Spinal cord (tissue), 10 donors: ENCODE measurements around the gene DCLK1. TPM values are rescaled to one million over a fixed set of nuclear protein-coding genes. Genes with fewer than 3 reads are reported as not detected.

ENCODE experiments used
- DNase-seq, 6 donors: peaks; one replicate each; pipeline versions ENCODE4 v3.0.0 to v3.0.0-alpha.2; 2013 to 2015; ENCODE audit warnings: low spot score in 6 of 6, low read depth in 4 of 6
- H3K27ac ChIP-seq: one replicate; pipeline ENCODE4 v1.5.1; 2013; ENCODE audit warnings: low read depth, low read length, control low read depth
- H3K27me3 ChIP-seq: one replicate; pipeline ENCODE4 v1.6.1; 2013; ENCODE audit warnings: low read length; ENCODE audit not compliant: control insufficient read depth, insufficient read depth
- H3K36me3 ChIP-seq: one replicate; pipeline ENCODE4 v1.6.1; 2013; ENCODE audit warnings: low read length; ENCODE audit not compliant: control insufficient read depth, insufficient read depth
- H3K4me1 ChIP-seq: one replicate; pipeline ENCODE4 v1.6.1; 2013; ENCODE audit warnings: low read length; ENCODE audit not compliant: control insufficient read depth, insufficient read depth
- H3K4me3 ChIP-seq: one replicate; pipeline ENCODE4 v1.5.1; 2013; ENCODE audit warnings: low read depth, low read length, control low read depth
- H3K9me3 ChIP-seq: one replicate; pipeline ENCODE4 v1.6.1; 2013; ENCODE audit warnings: low read length; ENCODE audit not compliant: control insufficient read depth, insufficient read depth
- WGBS: methylation state at CpG from one replicate; pipeline ENCODE4 v1.1.5; 2013; ENCODE audit warnings: missing lambda C conversion rate; ENCODE audit not compliant: insufficient coverage; 5-methylcytosine and 5-hydroxymethylcytosine counted together
- polyA plus RNA-seq, 2 donors: library from polyadenylated mRNA; unstranded; fragments of 120-200 nt; gene quantifications; one replicate each; pipeline ENCODE4 v1.2.1, GENCODE V29; 2013; ENCODE audit not compliant: insufficient read length in 2 of 2
- total RNA-seq, 2 donors: library from RNA; depleted of rRNA in 1 of 2; stranded (reverse); fragments of 120-200 nt in 1 of 2; fragments of >200 nt in 1 of 2; gene quantifications; one replicate each; pipeline versions ENCODE4 v1.2.3 to v1.2.4, GENCODE V29; 2013 to 2014
- donor health status: healthy.

Gene DCLK1
- total and polyA plus RNA-seq, 4 donors: 112 to 239 (median 143) TPM

- H3K4me1 ChIP-seq: peaks cover 12% of the 10 kb centered on the region
- no peak for DNase-seq
- no peaks in the 10 kb centered on the region for H3K9me3 ChIP-seq
- H3K27me3 ChIP-seq: no peaks in the 10 kb centered on the region
- H3K27ac ChIP-seq: no peak overlapping the region
- no CpG with 5 or more reads among the region's 4 CpGs for WGBS
- no peak overlapping the region for H3K4me3 ChIP-seq
- no peaks in the 10 kb centered on the region for H3K36me3 ChIP-seq
Observed at GRCh38 chr13:35879111-35879510, 252.1 kb downstream of the DCLK1 start.

- Histone ChIP-seq H3K4me1 (peaks cover 12% of the 10 kb centered on the region), H3K27me3 (no peaks in the 10 kb centered on the region), H3K36me3 (no peaks in the 10 kb centered on the region), H3K9me3 (no peaks in the 10 kb centered on the region), H3K27ac (no peak overlapping the region), H3K4me3 (no peak overlapping the region)
- 100% methylated on average over 1 of the region's 1 CpG for WGBS
- no peak for DNase-seq
Observed at GRCh38 chr13:35876601-35877000, 254.6 kb downstream of the DCLK1 start.

- Histone ChIP-seq H3K9me3 (no peaks in the 10 kb centered on the region), H3K27ac (no peak overlapping the region)
- 74% methylated on average over 6 of the region's 11 CpGs for WGBS
Observed at GRCh38 chr13:35874704-35875103, 256.5 kb downstream of the DCLK1 start.

GRCh38 chr13:35872369-35872768 is 258.8 kb downstream of the DCLK1 start:
- no CpG with 5 or more reads among the region's 2 CpGs for WGBS
- no peak overlapping the region for H3K27ac ChIP-seq

More at GRCh38 chr13:35874704-35875103, 256.5 kb downstream of the DCLK1 start:
- H3K36me3 ChIP-seq: no peaks in the 10 kb centered on the region
- peaks cover 3% of the 10 kb centered on the region for H3K4me1 ChIP-seq
- no peak overlapping the region for H3K4me3 ChIP-seq
- no peaks in the 10 kb centered on the region for H3K27me3 ChIP-seq
- DNase-seq: peak in 1 of 6 donors; percentile 64

GRCh38 chr13:35871561-35871960 is 259.6 kb downstream of the DCLK1 start:
- Histone ChIP-seq H3K36me3 (no peaks in the 10 kb centered on the region), H3K27me3 (no peaks in the 10 kb centered on the region), H3K4me3 (no peak overlapping the region), H3K4me1 (peaks cover 3% of the 10 kb centered on the region), H3K27ac (no peak overlapping the region), H3K9me3 (no peaks in the 10 kb centered on the region)
- 80% methylated on average over 1 of the region's 2 CpGs for WGBS
- no peak for DNase-seq

More at GRCh38 chr13:35872369-35872768, 258.8 kb downstream of the DCLK1 start:
- Histone ChIP-seq H3K27me3 (no peaks in the 10 kb centered on the region), H3K4me1 (peaks cover 3% of the 10 kb centered on the region), H3K9me3 (no peaks in the 10 kb centered on the region), H3K36me3 (no peaks in the 10 kb centered on the region), H3K4me3 (no peak overlapping the region)
- DNase-seq: no peak

- Histone ChIP-seq H3K4me1 (no peaks in the 10 kb centered on the region), H3K27ac (no peak overlapping the region), H3K9me3 (no peaks in the 10 kb centered on the region), H3K27me3 (no peaks in the 10 kb centered on the region), H3K4me3 (no peak overlapping the region), H3K36me3 (no peaks in the 10 kb centered on the region)
- DNase-seq: peak in 2 of 6 donors; percentile 56 to 59
- WGBS: 33% methylated on average over 1 of the region's 3 CpGs
Observed at GRCh38 chr13:35866801-35867200, 264.4 kb downstream of the DCLK1 start.

GRCh38 chr13:35865341-35866240 is 265.6 kb downstream of the DCLK1 start:
- H3K4me1 ChIP-seq: peaks cover 2% of the 10 kb centered on the region
- no peak overlapping the region for H3K4me3 ChIP-seq
- no peak overlapping the region for H3K27ac ChIP-seq
- no peaks in the 10 kb centered on the region for H3K27me3 ChIP-seq
- no peak for DNase-seq
- WGBS: no CpG with 5 or more reads among the region's 4 CpGs
- H3K36me3 ChIP-seq: no peaks in the 10 kb centered on the region
- H3K9me3 ChIP-seq: no peaks in the 10 kb centered on the region

GRCh38 chr13:35860661-35861060 is 270.5 kb downstream of the DCLK1 start:
- H3K36me3 ChIP-seq: no peaks in the 10 kb centered on the region
- no peak overlapping the region for H3K27ac ChIP-seq
- peaks cover 7% of the 10 kb centered on the region for H3K4me1 ChIP-seq
- no peaks in the 10 kb centered on the region for H3K27me3 ChIP-seq
- H3K4me3 ChIP-seq: no peak overlapping the region
- WGBS: 78% methylated on average over 3 of the region's 3 CpGs
- no peak for DNase-seq
- H3K9me3 ChIP-seq: no peaks in the 10 kb centered on the region

GRCh38 chr13:35859981-35860380 is 271.2 kb downstream of the DCLK1 start:
- H3K4me3 ChIP-seq: no peak overlapping the region
- no peaks in the 10 kb centered on the region for H3K36me3 ChIP-seq
- DNase-seq: no peak
- H3K27me3 ChIP-seq: no peaks in the 10 kb centered on the region
- H3K9me3 ChIP-seq: no peaks in the 10 kb centered on the region
- 100% methylated on average over 1 of the region's 4 CpGs for WGBS
- H3K27ac ChIP-seq: no peak overlapping the region
- H3K4me1 ChIP-seq: peaks cover 11% of the 10 kb centered on the region

- WGBS: 94% methylated on average over 1 of the region's 1 CpG
- Histone ChIP-seq H3K4me1 (peaks cover 11% of the 10 kb centered on the region), H3K4me3 (no peak overlapping the region), H3K27ac (no peak overlapping the region), H3K9me3 (no peaks in the 10 kb centered on the region), H3K36me3 (no peaks in the 10 kb centered on the region), H3K27me3 (no peaks in the 10 kb centered on the region)
- DNase-seq: no peak
Observed at GRCh38 chr13:35858665-35859064, 272.5 kb downstream of the DCLK1 start.
